ENCODE data around the gene AOC3. TPM values are rescaled to one million over a fixed set of nuclear protein-coding genes. Genes with fewer than 3 reads are reported as not detected.
A peak's percentile ranks its signal among the peaks of the same experiment; 100 is the strongest.

AOC3 gene
- total and polyA plus RNA-seq, 2 of the 4 experiments (the other 2 are of a cell fraction): 0.17 TPM; not detected in 1

- ChIA-PET POLR2A (ENCODE audit: unreplicated experiment) (no interaction called here), CTCF (interaction anchor here (0.6 to 1.3 kb wide), 2 partner anchors 8 to 52 kb away, joined by 3 read pairs; partner anchors contain the start of genes BECN1 and WNK4)
- Histone ChIP-seq H3K56ac (ENCODE audit: extremely low read depth, insufficient read depth, low read length) (peak overlapping the region; percentile 95), H2AK5ac (ENCODE audit: low read depth, low read length) (peak overlapping the region; percentile 57), H3K27me3 (ENCODE audit: control insufficient read depth, insufficient read depth, low read length) (no peaks in the 10 kb centered on the region), H2BK120ac (ENCODE audit: low read depth, low read length) (peak overlapping the region; percentile 85), H3K4me3 (ENCODE audit: insufficient read depth, low read depth, low read length) (peak overlapping the region; percentile 83), H3K36me3 (ENCODE audit: control insufficient read depth, insufficient read depth, low read length) (peaks cover 11% of the 10 kb centered on the region), H3K4me1 (ENCODE audit: control insufficient read depth, insufficient read depth, low read length) (0 out of 2 replicates have a peak, but pooled peaks cover 3% of the 10 kb centered on the region), H3K4ac (ENCODE audit: low read depth, low read length) (peak overlapping the region; percentile 94), H3K14ac (replicated peaks; ENCODE audit: low read depth, low read length) (peak overlapping the region; percentile 95), H3K9ac (ENCODE audit: low read depth, low read length) (peak overlapping the region; percentile 94), H4K5ac (ENCODE audit: low read depth, low read length) (peak overlapping the region; percentile 96), H4K8ac (ENCODE audit: low read depth in 2 of 2, low read length in 2 of 2) (peak overlapping the region; percentile 100), H3K4me2 (ENCODE audit: low read depth, low read length) (peak overlapping the region; percentile 98), H3K23ac (ENCODE audit: low read depth, low read length) (peak overlapping the region; percentile 92; the same call in 1 of the 2 replicates), H2AK9ac (replicated peaks; ENCODE audit: low read depth, low read length, poor library complexity) (peak overlapping the region; percentile 84), H2AFZ (replicated peaks; ENCODE audit: low read length, poor library complexity) (peak overlapping the region; percentile 96), H3K79me1 (ENCODE audit: low read depth in 1 of 2, low read length in 2 of 2) (peaks cover 31 to 47% of the 10 kb centered on the region in 2 experiments), H2BK15ac (ENCODE audit: low read depth, low read length) (peak overlapping the region; percentile 77; the same call in 1 of the 3 replicates), H3K27ac (ENCODE audit: insufficient read depth, low read length) (peak overlapping the region; percentile 74), H2BK5ac (ENCODE audit: low read depth, low read length, poor library complexity, severe bottlenecking) (peak overlapping the region; percentile 69), H3K9me1 (ENCODE audit: insufficient read depth, low read length) (no peaks in the 10 kb centered on the region), H3K18ac (ENCODE audit: low read depth, low read length) (peak overlapping the region; percentile 62; the same call in 1 of the 2 replicates), H4K20me1 (ENCODE audit: insufficient read depth, low read length) (peaks cover 4% of the 10 kb centered on the region; the same call in 1 of the 2 replicates), H4K91ac (ENCODE audit: insufficient read depth, low read depth, low read length) (peak overlapping the region; percentile 96), H2BK20ac (ENCODE audit: low read depth, low read length) (no peak overlapping the region; the same call in 1 of the 2 replicates), H3K9me3 (ENCODE audit: control insufficient read depth, insufficient read depth, low read length) (no peaks in the 10 kb centered on the region)
- WGBS, 2 experiments (ENCODE audit: extremely low coverage in 2 of 2, insufficient read length in 1 of 2): 80% methylated on average over 1 of the region's 9 CpGs; no CpG with 5 or more reads in 1 of the 2 experiments
- in situ Hi-C loops (cut with MboI; ENCODE audit: low sequenced_read_pairs) (no loop called here), intact Hi-C loops (cut with micrococcal nuclease) (no loop called here), dilution Hi-C loops (cut with HindIII; ENCODE audit: low sequenced_read_pairs, unreplicated experiment) (no loop called here)
- no peak for DNase-seq
- peak; percentile 19 for ATAC-seq (ENCODE audit: low read depth)
- no TSS peak for BruUV-seq (replicated peaks)
- TF ChIP-seq MAZ (IDR thresholded peaks at IDR 0.05; ENCODE audit: borderline replicate concordance, low read depth, low read length): no peak
- TF ChIP-seq ELK1 (IDR thresholded peaks at IDR 0.05; ENCODE audit: borderline replicate concordance, low read depth, low read length): no peak
Measured at GRCh38 chr17:42832213-42832933, 18.6 kb upstream of the AOC3 start.

Data from IMR-90 (cell line).